ENCODE data around the gene CETN2. TPM values are rescaled to one million over a fixed set of nuclear protein-coding genes. Genes with fewer than 3 reads are reported as not detected.
A peak's percentile ranks its signal among the peaks of the same experiment; 100 is the strongest.

Gene CETN2
- total RNA-seq (10 to 100 TPM; 26.8 to 89.9 (median 34.0) TPM), polyA plus RNA-seq (100 to 1,000 TPM in 1 of 3 donors, 10 to 100 TPM in 2; 33.2 to 170 (median 56.2) TPM)
- long read RNA-seq, donor 1, transcript CETN2-201 (5 exons, 1,454 nt) = major isoform, 30 of 47 reads
- long read RNA-seq, donor 1, partial matches to known transcripts = 16 of 47 reads
- long read RNA-seq, donor 1, other reads (novel, unspliced or antisense) = 0 of 47 reads
- long read RNA-seq, donor 2, transcript CETN2-201 (5 exons, 1,454 nt) = major isoform, 16 of 22 reads
- long read RNA-seq, donor 2, partial matches to known transcripts = 5 of 22 reads
- long read RNA-seq, donor 2, other reads (novel, unspliced or antisense) = 0 of 22 reads
- long read RNA-seq, donor 3, transcript CETN2-201 (5 exons, 1,454 nt) = major isoform, 13 of 31 reads
- long read RNA-seq, donor 3, partial matches to known transcripts = 18 of 31 reads
- long read RNA-seq, donor 3, other reads (novel, unspliced or antisense) = 0 of 31 reads
- long read RNA-seq, donor 4, transcript CETN2-201 (5 exons, 1,454 nt) = major isoform, 15 of 18 reads
- long read RNA-seq, donor 4, partial matches to known transcripts = 2 of 18 reads
- long read RNA-seq, donor 4, other reads (novel, unspliced or antisense) = 1 of 18 reads
- long read RNA-seq, donor 5, transcript CETN2-201 (5 exons, 1,454 nt) = major isoform, 24 of 27 reads
- long read RNA-seq, donor 5, partial matches to known transcripts = 1 of 27 reads
- long read RNA-seq, donor 5, other reads (novel, unspliced or antisense) = 2 of 27 reads
- long read RNA-seq, donor 6, transcript CETN2-201 (5 exons, 1,454 nt) = major isoform, 10 of 12 reads
- long read RNA-seq, donor 6, partial matches to known transcripts = 0 of 12 reads
- long read RNA-seq, donor 6, other reads (novel, unspliced or antisense) = 2 of 12 reads
- long read RNA-seq, donor 7, transcript CETN2-201 (5 exons, 1,454 nt) = major isoform, 11 of 17 reads
- long read RNA-seq, donor 7, partial matches to known transcripts = 6 of 17 reads
- long read RNA-seq, donor 7, other reads (novel, unspliced or antisense) = 0 of 17 reads
- long read RNA-seq, donor 8, transcript CETN2-201 (5 exons, 1,454 nt) = major isoform, 28 of 40 reads
- long read RNA-seq, donor 8, partial matches to known transcripts = 12 of 40 reads
- long read RNA-seq, donor 8, other reads (novel, unspliced or antisense) = 0 of 40 reads
- long read RNA-seq, donor 9, transcript CETN2-201 (5 exons, 1,454 nt) = major isoform, 20 of 38 reads
- long read RNA-seq, donor 9, partial matches to known transcripts = 18 of 38 reads
- long read RNA-seq, donor 9, other reads (novel, unspliced or antisense) = 0 of 38 reads
- long read RNA-seq, donor 10, transcript CETN2-201 (5 exons, 1,454 nt) = major isoform, 8 of 8 reads
- long read RNA-seq, donor 10, partial matches to known transcripts = 0 of 8 reads
- long read RNA-seq, donor 10, other reads (novel, unspliced or antisense) = 0 of 8 reads

GRCh38 chrX:152830312-152831305 is at the start of gene CETN2, which contains the start of gene NSDHL:
Gene CETN2 (minus strand): TSS chrX:152830757. CDS start chrX:152830710, 47 bp downstream.
Gene NSDHL (plus strand): TSS chrX:152831063. CDS start chrX:152846325, 15,262 bp downstream.
- Histone ChIP-seq H3K4me3 (peak within 1 kb of the TSS; percentile 40 to 66 (median 44)), H3K27me3 (no peaks in the 10 kb centered on the region), H3K27ac (peak within 1 kb of the TSS in 4 of 5 donors; percentile 61 to 90 (median 70)), H3K36me3 (replicated peaks in 1 of 2) (no peaks in the 10 kb centered on the region), H3K4me1 (replicated peaks in 1 of 2) (peaks cover 0 to 15% of the 10 kb centered on the region in 2 donors), H3K9me3 (replicated peaks in 1 of 3) (no peaks in the 10 kb centered on the region)
- 0 to 46% (median 17%) methylated on average over 12 to 71 of the region's 71 CpGs for WGBS, 4 donors
- peak; percentile 95 to 98 (median 97) for DNase-seq
- no peak for TF ChIP-seq CTCF (IDR thresholded peaks at IDR 0.05)
- peak in 1 of 2 donors; percentile 72 for TF ChIP-seq POLR2A (IDR thresholded peaks at IDR 0.05)
- intact Hi-C loops (cut with DNase I) = no loop called here

- Histone ChIP-seq H3K4me1 (replicated peaks in 1 of 2) (no peaks in the 10 kb centered on the region), H3K36me3 (replicated peaks in 1 of 2) (no peaks in the 10 kb centered on the region), H3K9me3 (replicated peaks in 1 of 3) (no peaks in the 10 kb centered on the region), H3K27ac (no peak overlapping the region), H3K4me3 (no peak overlapping the region), H3K27me3 (peaks cover 12% of the 10 kb centered on the region)
- DNase-seq = no peak
- intact Hi-C loops (cut with DNase I) = no loop called here
- WGBS, 4 donors = 74 to 85% (median 74%) methylated on average over 9 to 16 of the region's 16 CpGs
- TF ChIP-seq POLR2A (IDR thresholded peaks at IDR 0.05) = no peak
- no peak for TF ChIP-seq CTCF (IDR thresholded peaks at IDR 0.05)
These were observed 48.6 kb upstream of the CETN2 start for GRCh38 chrX:152878976-152879755.

All from adrenal gland (tissue), 19 donors.